HG02885 (cell line): ENCODE measurements around the gene IPO13.

Source experiments
- ATAC-seq: cut with Tn5 transposase; IDR thresholded peaks from one replicate; pipeline ENCODE4 v1.9.1; 2021; ENCODE audit warnings: mild to moderate bottlenecking; ENCODE audit not compliant: unreplicated experiment, poor library complexity

Gene IPO13

DNA sequence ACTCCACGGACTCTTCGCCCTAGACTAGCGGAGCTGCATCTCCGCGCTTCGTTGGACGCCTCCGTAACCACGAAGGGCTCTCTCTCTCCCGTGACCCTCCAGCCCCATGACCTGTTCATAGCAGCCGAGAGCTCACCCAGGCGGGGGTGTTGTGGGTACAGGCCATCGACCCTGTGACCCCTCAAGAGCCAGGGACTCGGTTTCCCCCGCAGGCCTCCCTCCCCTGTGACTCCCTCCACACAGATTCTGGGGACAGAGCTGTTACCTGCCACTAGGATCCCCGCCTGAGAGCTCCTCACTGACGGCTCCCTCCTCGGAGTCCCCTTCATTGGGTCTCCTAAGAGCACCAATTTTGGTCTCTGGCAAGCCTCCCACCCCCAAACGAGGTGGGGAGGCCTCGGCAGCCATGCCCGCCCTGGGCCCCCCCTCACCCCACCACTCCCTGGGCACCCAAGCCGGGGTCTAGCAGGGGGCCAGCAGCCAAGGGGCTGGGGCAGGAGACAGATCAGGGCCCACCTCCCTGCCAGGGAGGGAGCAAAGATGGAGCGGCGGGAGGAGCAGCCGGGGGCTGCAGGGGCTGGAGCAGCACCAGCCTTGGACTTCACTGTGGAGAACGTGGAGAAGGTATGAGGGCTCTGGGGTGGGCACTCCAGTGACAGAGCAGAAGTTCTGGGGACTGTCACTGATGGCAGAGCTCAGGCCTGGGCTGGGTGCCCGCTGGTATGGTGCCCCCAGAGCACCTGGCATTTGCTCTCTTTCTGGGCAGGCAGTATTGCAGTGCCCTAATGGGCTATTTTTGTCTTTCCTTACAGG is 517 bp downstream of the IPO13 start:
- ATAC-seq = no peak

DNA sequence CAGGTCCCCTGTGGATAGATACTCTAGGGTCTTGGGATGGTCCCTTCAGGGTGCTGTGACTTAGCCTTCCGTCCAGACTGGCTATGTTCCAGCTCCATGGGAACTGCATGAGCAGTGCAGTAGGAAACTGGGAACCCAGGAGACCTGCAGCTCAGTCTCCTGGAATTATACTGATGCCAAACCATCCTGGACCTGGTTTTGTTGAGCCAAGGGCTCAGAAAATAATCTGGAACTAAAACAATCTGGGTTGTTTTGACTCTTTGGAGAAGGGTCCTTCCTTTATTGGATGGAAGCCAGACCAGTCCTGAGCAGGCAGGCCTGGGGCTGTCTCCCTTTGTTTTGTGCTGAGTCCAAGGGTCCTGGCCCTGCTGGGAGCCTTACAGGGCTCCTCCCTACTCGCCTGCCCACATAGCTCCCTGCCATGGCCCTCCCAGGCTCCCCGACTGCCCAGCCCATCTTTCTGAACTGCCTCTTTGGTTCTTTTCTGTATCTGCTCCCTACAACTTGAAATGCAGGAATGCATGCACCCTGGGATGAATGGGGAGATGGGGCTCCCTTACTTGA is 1.2 kb downstream of the IPO13 start:
- no peak for ATAC-seq

DNA sequence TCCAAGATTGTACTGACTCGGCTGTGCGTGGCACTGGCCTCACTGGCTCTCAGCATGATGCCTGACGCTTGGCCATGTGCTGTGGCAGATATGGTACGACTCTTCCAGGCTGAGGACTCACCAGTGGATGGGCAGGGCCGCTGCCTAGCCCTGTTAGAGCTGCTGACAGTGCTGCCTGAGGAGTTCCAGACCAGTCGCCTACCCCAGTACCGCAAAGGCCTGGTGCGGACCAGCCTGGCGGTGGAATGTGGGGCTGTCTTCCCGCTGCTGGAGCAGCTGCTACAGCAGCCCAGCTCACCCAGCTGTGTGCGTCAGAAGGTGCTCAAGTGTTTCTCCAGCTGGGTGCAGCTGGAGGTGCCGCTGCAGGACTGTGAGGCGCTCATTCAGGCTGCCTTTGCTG is 2.9 kb downstream of the IPO13 start:
- ATAC-seq = no peak

DNA sequence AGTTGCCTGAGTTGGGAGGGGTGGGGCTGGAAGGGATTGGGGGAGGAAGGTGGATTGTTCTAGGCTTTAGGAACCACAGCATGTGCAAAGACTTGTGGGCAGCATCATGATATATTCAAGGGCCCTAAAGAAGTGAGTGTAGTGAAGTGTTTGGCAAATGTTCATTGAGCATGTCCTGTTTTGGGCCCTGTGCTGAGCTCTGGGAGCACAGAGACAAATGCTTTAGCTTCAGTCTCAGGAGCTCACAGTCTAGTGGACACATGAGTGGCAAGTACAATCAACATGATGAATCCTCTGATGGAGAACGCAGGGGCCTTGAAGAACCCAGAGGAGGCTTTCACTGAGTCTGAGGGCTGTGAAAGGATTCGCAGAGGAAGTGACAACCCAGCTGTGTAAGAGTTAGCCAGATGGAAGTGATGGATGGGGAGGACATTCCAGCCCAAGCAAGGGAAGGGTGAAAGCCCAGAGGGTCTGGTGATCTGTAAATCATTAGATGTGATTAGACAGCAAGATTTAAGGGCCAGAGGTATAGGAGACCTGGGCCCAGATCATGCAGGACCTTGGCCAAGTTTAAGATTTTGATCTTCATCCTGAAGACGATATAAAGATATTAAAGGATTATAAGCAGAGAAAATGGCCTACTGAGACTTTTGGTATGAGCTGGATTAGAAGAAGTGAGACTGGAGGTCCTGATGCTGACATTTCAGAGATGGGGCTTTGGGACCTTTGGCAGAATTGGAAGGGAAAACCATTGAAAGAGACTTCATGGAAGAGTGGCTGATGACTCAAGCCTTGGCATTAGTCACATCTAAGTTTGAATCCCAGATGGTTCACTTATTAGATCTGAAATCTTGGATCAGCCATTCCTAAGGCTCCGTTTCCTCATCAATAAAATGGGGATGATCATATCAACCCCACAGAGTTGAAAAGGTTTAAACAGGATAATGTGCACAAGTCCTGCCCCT is 4.6 kb downstream of the IPO13 start:
- no peak for ATAC-seq

DNA sequence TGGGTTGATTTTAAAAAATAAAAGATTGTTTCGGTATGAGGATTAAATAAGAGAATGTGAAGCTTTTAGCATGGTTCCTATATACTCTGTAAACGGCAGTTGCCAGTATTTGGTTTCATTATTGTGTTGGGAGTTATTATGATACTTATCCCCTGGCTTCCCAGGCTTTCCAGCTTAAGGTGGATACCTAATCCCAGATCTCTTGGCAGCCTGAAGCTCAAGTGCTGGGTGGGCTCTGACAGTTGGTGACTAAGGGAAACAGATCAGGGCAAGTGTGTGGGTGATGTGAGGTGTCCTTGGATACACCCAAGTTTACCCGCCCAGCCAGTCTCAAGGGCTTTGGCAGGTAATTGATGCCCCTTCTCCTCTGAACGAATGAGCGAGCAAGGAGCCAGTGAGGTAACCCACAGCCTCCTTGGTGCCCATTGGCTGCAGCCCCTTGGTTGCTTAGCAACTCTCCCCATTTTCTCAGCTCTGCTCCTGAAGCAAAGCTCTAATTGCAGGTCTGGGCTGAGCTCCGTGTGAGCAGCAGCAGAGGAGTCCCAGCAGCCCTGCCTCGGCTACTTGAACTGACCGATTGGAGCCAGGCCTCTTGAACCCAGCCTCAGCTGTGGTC is 6.1 kb downstream of the IPO13 start:
- no peak for ATAC-seq

DNA sequence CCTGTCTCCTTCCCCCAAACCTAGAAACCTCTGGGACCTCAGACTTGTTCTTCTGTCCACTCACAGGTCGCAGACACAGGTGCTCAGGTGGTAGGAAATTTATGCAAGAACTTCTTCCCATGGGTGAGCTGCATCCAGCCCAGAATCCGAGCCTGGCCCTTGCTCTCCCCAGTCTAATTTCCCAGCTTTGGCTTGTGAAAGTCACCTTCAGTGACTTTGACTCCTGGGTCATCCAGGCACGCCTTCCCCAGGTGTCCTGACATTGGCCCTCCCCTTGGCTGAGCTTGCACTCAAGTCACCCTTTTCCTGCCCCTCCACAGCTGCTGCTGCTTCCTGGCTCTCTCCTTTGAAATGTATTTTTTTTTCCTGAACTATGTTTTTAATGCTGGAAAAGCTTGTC is 6.6 kb downstream of the IPO13 start:
- ATAC-seq = no peak

DNA sequence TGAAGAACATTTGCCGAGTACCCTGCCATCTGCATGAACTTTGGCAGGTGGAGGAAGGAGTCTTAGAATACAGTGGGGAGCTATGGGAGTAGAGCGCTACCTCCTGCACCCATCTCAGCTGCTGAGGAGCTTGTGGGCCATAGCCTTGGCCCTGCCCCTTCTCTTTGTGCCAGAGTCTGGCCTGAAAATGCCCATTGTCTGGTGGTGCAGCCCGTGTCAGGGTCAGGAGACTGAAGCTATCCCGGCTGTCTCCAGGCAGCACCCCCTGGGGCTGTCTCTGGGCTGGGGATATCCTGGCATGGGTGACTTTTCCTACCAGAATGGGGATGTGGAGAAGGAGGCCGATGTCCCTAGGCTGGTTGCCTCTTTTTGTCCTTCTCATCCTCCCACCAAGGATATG is 7.3 kb downstream of the IPO13 start:
- ATAC-seq = no peak

DNA sequence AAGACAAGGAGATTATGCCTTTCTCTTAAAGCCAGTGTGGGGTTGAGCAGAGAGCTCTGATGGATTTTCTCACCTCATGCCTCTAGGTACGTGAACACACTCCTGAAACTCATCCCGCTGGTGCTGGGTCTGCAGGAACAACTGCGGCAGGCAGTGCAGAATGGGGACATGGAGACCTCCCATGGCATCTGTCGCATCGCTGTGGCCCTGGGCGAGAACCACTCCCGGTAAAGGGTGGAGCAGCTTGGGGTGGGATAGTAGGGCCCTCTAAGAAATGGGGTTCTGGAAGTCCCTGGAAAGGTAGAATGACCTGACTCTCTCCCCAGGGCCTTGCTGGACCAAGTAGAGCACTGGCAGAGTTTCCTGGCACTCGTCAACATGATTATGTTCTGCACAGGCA is 9.5 kb downstream of the IPO13 start:
- no peak for ATAC-seq

DNA sequence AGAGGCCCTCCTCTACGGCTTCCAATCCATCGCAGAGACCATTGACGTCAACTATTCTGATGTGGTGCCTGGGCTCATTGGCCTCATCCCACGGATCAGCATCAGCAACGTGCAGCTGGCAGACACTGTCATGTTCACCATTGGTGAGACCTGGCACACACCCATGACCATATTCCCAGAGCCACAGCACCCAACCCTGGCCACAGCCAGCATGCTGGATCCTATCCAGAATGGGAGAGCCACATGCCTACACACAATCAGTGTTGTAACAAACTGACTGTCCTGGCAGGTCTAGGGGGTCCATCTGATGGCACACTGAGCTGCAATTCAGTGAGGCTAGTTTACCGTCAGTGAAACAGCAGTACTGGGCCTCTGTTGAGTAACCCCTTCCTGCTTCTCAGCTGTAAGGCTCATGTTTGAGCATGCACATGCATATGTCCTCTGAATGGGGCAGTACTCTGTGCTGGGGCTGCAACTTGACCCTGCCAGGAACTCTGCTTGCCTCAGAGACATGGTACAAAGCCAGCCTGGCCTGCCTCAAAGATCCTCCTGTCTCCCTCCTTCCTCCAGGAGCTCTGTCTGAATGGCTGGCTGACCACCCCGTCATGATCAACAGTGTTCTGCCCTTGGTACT is 10.8 kb downstream of the IPO13 start:
- no peak for ATAC-seq

DNA sequence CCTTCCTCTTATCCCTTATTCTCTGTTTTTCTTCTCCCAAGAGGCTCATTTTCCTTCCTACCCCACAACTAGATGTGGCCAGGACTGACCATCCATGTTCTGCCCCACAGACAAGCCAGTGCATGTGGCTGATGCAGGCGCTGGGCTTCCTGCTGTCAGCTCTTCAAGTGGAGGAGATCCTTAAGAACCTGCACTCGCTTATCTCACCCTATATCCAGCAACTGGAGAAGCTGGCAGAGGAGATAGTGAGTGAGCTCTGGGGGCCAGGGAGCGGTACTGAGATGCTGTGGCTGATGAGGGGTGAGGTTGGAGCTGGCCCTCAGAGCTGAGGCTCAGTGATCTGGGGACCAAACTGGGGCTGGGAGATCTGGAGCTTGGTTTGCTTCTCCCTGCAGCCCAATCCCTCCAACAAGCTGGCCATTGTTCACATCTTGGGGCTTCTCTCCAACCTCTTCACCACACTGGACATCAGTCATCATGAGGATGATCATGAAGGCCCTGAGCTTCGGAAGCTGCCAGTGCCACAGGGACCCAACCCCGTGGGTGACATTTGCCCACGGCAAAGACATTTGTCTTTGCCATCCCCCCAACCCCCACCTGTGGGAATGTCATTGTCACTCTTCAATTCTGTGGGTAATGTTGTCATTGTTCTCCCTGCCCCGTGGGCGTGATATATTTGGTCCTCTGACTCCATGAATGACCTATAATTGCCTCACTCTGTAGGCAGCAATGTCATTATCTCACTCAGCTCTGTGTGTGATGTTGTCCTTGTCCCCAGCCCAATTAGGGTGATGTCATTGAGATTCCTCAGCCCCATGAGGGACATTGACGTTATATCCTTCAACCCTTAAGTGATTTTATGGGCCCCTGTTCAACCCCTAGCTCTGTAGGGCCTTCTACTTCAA is 11.9 kb downstream of the IPO13 start:
- ATAC-seq = no peak

DNA sequence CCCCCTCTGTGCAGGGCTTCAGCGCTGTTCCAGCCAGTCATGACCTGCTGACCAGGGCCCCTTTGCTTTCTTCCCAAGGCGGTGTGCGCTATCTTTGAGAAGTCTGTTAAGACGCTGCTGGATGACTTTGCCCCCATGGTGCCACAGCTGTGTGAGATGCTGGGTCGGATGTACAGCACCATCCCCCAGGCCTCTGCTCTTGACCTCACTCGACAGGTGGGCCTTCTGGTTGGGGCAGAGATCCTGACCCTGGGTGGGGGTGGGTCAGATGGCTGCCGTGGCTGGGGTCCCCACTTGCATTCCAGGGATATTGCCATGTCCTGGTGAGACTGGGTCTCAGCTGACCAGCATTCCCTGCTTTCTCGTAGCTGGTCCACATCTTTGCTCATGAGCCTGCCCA is 14.0 kb downstream of the IPO13 start:
- ATAC-seq = no peak

DNA sequence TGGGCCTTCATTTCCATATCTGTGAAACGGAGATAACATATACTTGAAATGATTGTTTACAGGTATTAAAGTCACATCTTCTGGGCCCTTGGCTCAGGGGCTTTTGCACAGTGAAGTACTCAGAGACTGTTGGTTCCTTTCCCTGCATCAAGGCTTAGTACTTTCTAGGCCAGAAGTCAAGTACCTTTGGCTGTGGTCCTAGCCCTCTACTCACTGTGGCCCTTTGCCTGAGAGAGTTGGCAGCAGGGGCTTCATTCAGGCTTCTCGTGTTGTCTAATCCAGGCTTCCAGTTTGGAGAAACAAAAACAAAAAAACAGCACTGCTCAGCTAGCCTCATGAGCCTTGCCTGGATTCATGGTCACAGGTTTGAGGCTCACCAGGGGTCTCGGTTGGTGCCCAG is 14.9 kb downstream of the IPO13 start:
- ATAC-seq = no peak

DNA sequence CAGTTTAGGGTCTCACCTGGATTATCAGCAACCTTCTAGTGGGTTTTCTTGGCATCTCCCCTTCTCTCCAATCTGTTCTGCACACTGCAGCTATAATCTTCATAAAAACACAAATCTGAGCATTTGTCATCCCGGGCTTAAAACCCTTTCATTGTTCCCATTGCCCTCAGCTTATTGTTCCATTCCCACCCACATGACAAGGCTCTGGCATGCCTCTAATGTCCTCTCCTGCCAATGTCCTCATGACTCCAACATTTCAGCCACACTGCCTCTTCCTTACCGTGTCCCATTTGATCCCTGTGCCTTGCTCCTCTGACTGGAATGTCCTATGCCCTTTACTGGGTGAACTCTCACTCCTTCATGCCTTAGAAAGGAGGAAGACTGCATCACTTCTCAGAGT is 15.6 kb downstream of the IPO13 start:
- no peak for ATAC-seq

DNA sequence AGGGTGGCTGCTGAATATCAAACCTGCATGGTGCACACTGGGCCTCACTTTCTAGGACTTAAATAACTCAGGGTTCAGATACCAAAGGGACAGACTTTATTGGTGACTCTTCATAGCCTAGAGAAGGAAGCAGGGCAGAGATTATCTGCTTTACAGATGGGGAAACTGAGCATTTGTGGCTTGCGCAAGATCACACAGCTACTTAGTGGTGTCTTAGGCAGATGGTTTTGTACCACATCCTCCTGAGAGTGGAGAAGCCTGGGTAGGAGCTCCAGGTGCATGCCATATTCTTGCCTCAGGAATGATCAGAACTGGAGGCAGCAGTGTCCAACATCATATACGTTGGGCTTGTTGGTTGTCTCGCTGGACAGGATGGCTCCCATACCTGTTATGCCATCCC is 16.3 kb downstream of the IPO13 start:
- no peak for ATAC-seq

DNA sequence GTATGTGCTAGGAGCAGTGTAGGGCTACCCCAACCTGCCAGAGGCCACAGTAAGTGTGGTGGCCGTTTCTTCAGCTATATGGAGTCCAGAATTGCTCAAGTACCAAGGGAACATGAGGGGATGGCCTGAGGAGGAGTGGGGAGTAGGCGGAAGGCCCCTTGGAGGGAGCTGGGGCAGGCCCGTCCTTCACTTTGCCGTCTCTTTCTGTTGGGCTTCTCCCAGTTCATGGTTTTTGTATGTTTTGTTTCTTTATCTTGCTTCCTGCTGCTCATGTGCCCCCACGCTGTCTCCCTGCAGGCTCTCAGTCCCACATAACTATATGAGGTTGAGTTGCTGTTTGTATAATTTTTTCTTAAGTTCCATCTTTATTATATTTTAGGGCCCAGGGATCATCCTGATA is 17.1 kb downstream of the IPO13 start:
- ATAC-seq = no peak

DNA sequence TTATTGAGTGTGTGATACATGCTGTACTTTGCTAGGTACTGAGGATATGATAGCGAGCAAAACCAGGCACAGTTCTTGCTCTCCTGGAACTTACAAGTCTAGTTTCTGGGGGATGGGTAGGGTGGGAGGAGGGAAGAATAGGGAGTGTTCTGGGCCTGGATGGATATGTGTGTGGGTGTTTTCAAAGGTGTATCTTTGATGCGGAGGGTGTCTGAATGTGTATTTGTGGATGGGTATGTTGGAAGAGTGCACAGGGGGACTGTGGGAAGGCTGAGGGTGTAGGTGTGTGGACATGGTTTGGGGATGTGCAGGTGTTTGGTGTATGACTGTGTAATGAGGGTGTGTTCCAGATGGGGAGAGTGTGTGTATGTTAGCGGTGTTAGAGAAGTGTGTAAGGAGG is 18.6 kb downstream of the IPO13 start:
- ATAC-seq = no peak

DNA sequence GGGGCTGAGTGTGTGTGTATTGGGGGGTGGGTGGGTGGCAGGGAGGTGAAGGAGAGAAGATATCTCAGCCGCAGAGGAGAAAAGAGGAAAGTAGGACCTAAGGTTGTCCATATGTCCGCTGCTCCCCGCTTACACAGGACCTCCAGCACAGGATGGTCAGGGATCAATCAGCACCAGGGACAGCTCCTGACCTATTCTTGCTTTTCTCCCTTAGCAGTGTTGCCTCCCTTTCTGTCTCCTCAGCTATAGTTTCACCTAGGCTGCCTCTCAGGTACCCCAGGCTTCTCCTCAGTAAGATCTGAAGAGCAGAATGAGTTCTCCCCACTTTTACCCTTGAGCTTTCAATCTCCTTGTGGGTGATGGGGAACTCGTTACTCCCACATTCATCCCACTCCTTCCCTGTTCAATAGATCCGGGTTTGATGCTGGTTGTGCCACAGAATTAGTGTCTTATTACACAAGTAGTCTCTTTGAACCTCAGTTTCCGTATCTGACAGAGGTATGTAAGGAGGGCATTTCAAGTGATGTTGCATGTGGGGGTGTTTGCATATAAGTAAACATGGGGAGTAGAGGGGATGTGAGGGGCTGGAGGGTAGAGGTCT is 21.7 kb downstream of the IPO13 start:
- ATAC-seq = no peak

DNA sequence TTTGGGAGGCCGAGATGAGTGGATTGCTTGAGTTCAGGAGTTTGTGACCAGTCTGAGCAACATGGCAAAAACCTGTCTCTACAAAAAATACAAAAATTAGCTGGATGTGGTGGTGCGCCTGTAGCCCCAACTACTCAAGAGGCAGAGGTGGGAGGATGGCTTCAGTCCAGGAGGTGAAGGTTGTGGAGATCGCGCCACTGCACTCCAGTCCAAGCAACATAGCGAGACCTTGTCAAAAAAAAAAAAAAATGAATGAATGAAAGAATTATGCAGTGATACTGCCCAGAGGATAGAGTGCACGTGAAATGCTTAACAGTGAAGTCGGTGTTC is 22.6 kb downstream of the IPO13 start:
- no peak for ATAC-seq
